H1 (cell line): ENCODE measurements around the gene OPRD1. TPM values are rescaled to one million over a fixed set of nuclear protein-coding genes. Genes with fewer than 3 reads are reported as not detected.
A peak's percentile ranks its signal among the peaks of the same experiment; 100 is the strongest.

Source experiments
- CTCF ChIA-PET: fragments of 300-600 bp; sonication (Branson Sonifier 250); formaldehyde crosslinking; loops from one replicate; lab custom pipeline; 2021; ENCODE audit not compliant: partially characterized antibody; lab: Charles Lee
- POLR2A ChIA-PET: fragments of 300-600 bp; sonication (Branson Sonifier 250); formaldehyde crosslinking; loops from one replicate; lab custom pipeline; 2021; ENCODE audit warnings: inconsistent platforms; ENCODE audit not compliant: partially characterized antibody; lab: Charles Lee
- DNase-seq, 2 experiments: peaks; one replicate each; pipeline versions ENCODE4 v3.0.0 to v3.0.0-alpha.2; 2010 to 2022; ENCODE audit warnings: low spot score in 2 of 2, low read depth in 1 of 2, mixed read lengths in 1 of 2
- FAIRE-seq: peaks from 2 replicates; lab custom pipeline; 2011; peaks lifted over from hg19 to GRCh38; lab: Jason Lieb, UNC
- H2AFZ ChIP-seq: 2 replicates; pipeline ENCODE4 v1.8.1; 2012; ENCODE audit warnings: low read length, inconsistent platforms
- H2AK5ac ChIP-seq: 2 replicates; pipeline ENCODE4 v1.6.1; 2013; ENCODE audit warnings: low read depth, low read length
- H2BK120ac ChIP-seq: replicated peaks from 2 replicates; pipeline ENCODE3; 2013; ENCODE audit warnings: low read depth, low read length, inconsistent platforms
- H2BK12ac ChIP-seq: 2 replicates; pipeline ENCODE4 v1.6.1; 2013; ENCODE audit warnings: low read depth, low read length
- H2BK15ac ChIP-seq: 2 replicates; pipeline ENCODE4 v1.6.1; 2013; ENCODE audit warnings: low read length
- H2BK20ac ChIP-seq: 2 replicates; pipeline ENCODE4 v1.6.1; 2013; ENCODE audit warnings: low read length
- H2BK5ac ChIP-seq: 2 replicates; pipeline ENCODE4 v1.6.1; 2013; ENCODE audit warnings: low read depth, low read length
- H3K14ac ChIP-seq: 2 replicates; pipeline ENCODE4 v1.6.1; 2013; ENCODE audit warnings: inconsistent platforms; ENCODE audit not compliant: insufficient read length
- H3K18ac ChIP-seq: 2 replicates; pipeline ENCODE4 v1.6.1; 2013; ENCODE audit warnings: low read length; ENCODE audit errors: extremely low read depth
- H3K23ac ChIP-seq: 2 replicates; pipeline ENCODE4 v1.6.1; 2013; ENCODE audit warnings: inconsistent platforms; ENCODE audit not compliant: insufficient read length
- H3K23me2 ChIP-seq: 2 replicates; pipeline ENCODE4 v1.6.1; 2013; ENCODE audit warnings: low read depth, low read length
- H3K27ac ChIP-seq: 2 replicates; pipeline ENCODE4 v1.6.1; 2011; ENCODE audit warnings: low read depth, low read length, inconsistent platforms
- H3K27me3 ChIP-seq, 4 experiments: replicated peaks in 1 of 4; 1 replicate in 1 of 4; 2 replicates in 3 of 4; pipeline versions ENCODE4 v1.6.1 to v1.8.1; 2011 to 2013; ENCODE audit warnings: low read length in 3 of 4, mild to moderate bottlenecking in 3 of 4, inconsistent platforms in 2 of 4, mixed read lengths in 2 of 4, moderate library complexity in 1 of 4; ENCODE audit not compliant: control insufficient read depth in 3 of 4, insufficient read depth in 3 of 4; ENCODE audit errors: extremely low read depth in 1 of 4
- H3K36me3 ChIP-seq, 4 experiments: 2 replicates each; pipeline versions ENCODE4 v1.6.1 to v1.8.1; 2011 to 2013; ENCODE audit warnings: mild to moderate bottlenecking in 4 of 4, low read length in 3 of 4, moderate library complexity in 2 of 4, control low read depth in 1 of 4, inconsistent platforms in 1 of 4; ENCODE audit not compliant: insufficient read depth in 4 of 4, control insufficient read depth in 2 of 4
- H3K4ac ChIP-seq: replicated peaks from 2 replicates; pipeline ENCODE3; 2013; ENCODE audit warnings: low read length, low read depth, mixed read lengths, inconsistent platforms; ENCODE audit not compliant: insufficient read length
- H3K4me1 ChIP-seq, 4 experiments: replicated peaks in 1 of 4; 1 replicate in 1 of 4; 2 replicates in 3 of 4; pipeline versions ENCODE4 v1.6.1 to v1.8.1; 2011 to 2013; ENCODE audit warnings: low read length in 3 of 4, inconsistent platforms in 2 of 4, mixed read lengths in 1 of 4; ENCODE audit not compliant: insufficient read depth in 4 of 4, control insufficient read depth in 3 of 4
- H3K4me2 ChIP-seq, 2 experiments: 2 replicates each; pipeline versions ENCODE4 v1.6.1 to v1.8.1; 2011 to 2013; ENCODE audit warnings: low read depth in 2 of 2, low read length in 2 of 2, control low read depth in 1 of 2, inconsistent platforms in 1 of 2, mild to moderate bottlenecking in 1 of 2; ENCODE audit not compliant: insufficient read depth in 1 of 2
- H3K4me3 ChIP-seq, 4 experiments: fragments of 200-600, 300-600 bp in 1 of 4; sonication (generic), shearing (Covaris generic), sonication (Bioruptor Twin) in 1 of 4; 2 replicates each; pipeline versions ENCODE4 v1.5.1 to v1.8.1; 2011 to 2016; ENCODE audit warnings: low read length in 4 of 4, low read depth in 3 of 4, control low read depth in 2 of 4, inconsistent platforms in 2 of 4, mild to moderate bottlenecking in 2 of 4, mixed read lengths in 1 of 4, moderate library complexity in 1 of 4; ENCODE audit not compliant: insufficient read depth in 2 of 4; ENCODE audit errors: extremely low read depth in 1 of 4
- H3K56ac ChIP-seq: replicated peaks from 2 replicates; pipeline ENCODE3; 2013; ENCODE audit warnings: low read depth, mild to moderate bottlenecking, mixed read lengths, low read length, inconsistent platforms; ENCODE audit not compliant: insufficient read length
- H3K79me1 ChIP-seq: 2 replicates; pipeline ENCODE4 v1.6.1; 2013; ENCODE audit warnings: low read depth, low read length, control low read depth
- H3K79me2 ChIP-seq, 2 experiments: 2 replicates each; pipeline versions ENCODE4 v1.6.1 to v1.8.1; 2012 to 2013; ENCODE audit warnings: low read length in 2 of 2, mild to moderate bottlenecking in 2 of 2, inconsistent platforms in 1 of 2; ENCODE audit not compliant: insufficient read depth in 2 of 2, control insufficient read depth in 1 of 2
- H3K9ac ChIP-seq, 4 experiments: replicated peaks in 1 of 4; 1 replicate in 1 of 4; 2 replicates in 3 of 4; pipeline versions ENCODE4 v1.6.1 to v1.8.1; 2011 to 2013; ENCODE audit warnings: low read depth in 3 of 4, low read length in 3 of 4, control low read depth in 2 of 4, mild to moderate bottlenecking in 2 of 4, moderate library complexity in 2 of 4, inconsistent platforms in 1 of 4; ENCODE audit errors: extremely low read depth in 1 of 4
- H3K9me3 ChIP-seq, 2 experiments: 2 replicates each; pipeline versions ENCODE4 v1.6.1 to v1.8.1; 2012 to 2013; ENCODE audit warnings: mild to moderate bottlenecking in 2 of 2, moderate library complexity in 2 of 2, control low read depth in 1 of 2, inconsistent platforms in 1 of 2, low read depth in 1 of 2, low read length in 1 of 2, mixed read lengths in 1 of 2; ENCODE audit not compliant: insufficient read depth in 2 of 2
- H4K20me1 ChIP-seq, 2 experiments: replicated peaks in 1 of 2; 2 replicates each; pipeline versions ENCODE3 to v1.8.1; 2011 to 2013; ENCODE audit warnings: inconsistent platforms in 2 of 2, low read length in 2 of 2, mild to moderate bottlenecking in 1 of 2; ENCODE audit not compliant: insufficient read depth in 2 of 2, control insufficient read depth in 1 of 2
- H4K5ac ChIP-seq: 2 replicates; pipeline ENCODE4 v1.6.1; 2013; ENCODE audit warnings: low read length, low read depth, mixed read lengths, inconsistent platforms; ENCODE audit not compliant: insufficient read length
- H4K8ac ChIP-seq: 2 replicates; pipeline ENCODE4 v1.8.0; 2013; ENCODE audit warnings: mild to moderate bottlenecking, moderate library complexity, low read length, inconsistent platforms; ENCODE audit not compliant: insufficient read depth; ENCODE audit errors: extremely low read depth
- H4K91ac ChIP-seq: replicated peaks from 2 replicates; pipeline ENCODE3; 2013; ENCODE audit warnings: low read length, mixed read lengths, inconsistent platforms; ENCODE audit not compliant: insufficient read length
- EZH2 ChIP-seq: fragments of 200-600 bp; sonication (generic); IDR thresholded peaks from 2 replicates; pipeline ENCODE4 v1.7.1; 2012; ENCODE audit warnings: low read depth, mild to moderate bottlenecking, moderate library complexity, low read length, inconsistent platforms; ENCODE audit not compliant: severe bottlenecking
- GTF2F1 ChIP-seq: IDR thresholded peaks from 2 replicates; pipeline ENCODE4 v1.6.1; 2012; ENCODE audit warnings: low read depth, low read length, improper control_type of control experiment, borderline replicate concordance
- KDM5A ChIP-seq: fragments of 200-600 bp; IDR thresholded peaks from 2 replicates; pipeline ENCODE4 v1.7.1; 2012; ENCODE audit warnings: mild to moderate bottlenecking, low read length, inconsistent platforms, mixed read lengths
- MAFK ChIP-seq: IDR thresholded peaks from 2 replicates; pipeline ENCODE4 v1.6.1; 2012; ENCODE audit warnings: low read depth, mild to moderate bottlenecking, improper control_type of control experiment, low read length
- NRF1 ChIP-seq: IDR thresholded peaks from 2 replicates; pipeline ENCODE4 v1.6.1; 2011; ENCODE audit warnings: mild to moderate bottlenecking, low read depth, low read length, improper control_type of control experiment
- POLR2A ChIP-seq, 2 experiments: IDR thresholded peaks; 1 replicate in 1 of 2; 2 replicates in 1 of 2; pipeline ENCODE4 v1.6.1; 2011; ENCODE audit warnings: low read depth in 2 of 2, low read length in 2 of 2, mild to moderate bottlenecking in 2 of 2; ENCODE audit errors: control extremely low read depth in 1 of 2
- SIN3A ChIP-seq, 2 experiments: IDR thresholded peaks in 1 of 2; conservative IDR thresholded peaks in 1 of 2; 2 replicates each; pipeline ENCODE4 v1.6.1; 2011 to 2012; ENCODE audit warnings: low read length in 2 of 2, improper control_type of control experiment in 1 of 2, low read depth in 1 of 2, mild to moderate bottlenecking in 1 of 2
- SIRT6 ChIP-seq: IDR thresholded peaks from one replicate; pipeline ENCODE4 v1.7.1; 2012; ENCODE audit warnings: low read length, inconsistent platforms
- SP1 ChIP-seq: IDR thresholded peaks from 2 replicates; pipeline ENCODE4 v1.6.1; 2011; ENCODE audit warnings: low read depth, low read length
- SP2 ChIP-seq: IDR thresholded peaks from 2 replicates; pipeline ENCODE4 v1.6.1; 2012; ENCODE audit warnings: mild to moderate bottlenecking, low read length, inconsistent platforms
- YY1 ChIP-seq: IDR thresholded peaks from 2 replicates; pipeline ENCODE4 v1.6.1; 2011; ENCODE audit warnings: low read depth, mild to moderate bottlenecking, low read length
- WGBS, 2 experiments: shearing (Covaris generic) in 1 of 2; methylation state at CpG; one replicate each; pipeline versions ENCODE4 v1.1.6 to v1.1.7; 2013 to 2015; ENCODE audit warnings: low lambda C conversion rate in 2 of 2, mixed read lengths in 2 of 2, inconsistent platforms in 1 of 2, low coverage in 1 of 2, missing lambda C conversion rate in 1 of 2; ENCODE audit not compliant: insufficient replicate concordance in 2 of 2, insufficient coverage in 1 of 2, insufficient read length in 1 of 2; ENCODE audit errors: extremely low coverage in 1 of 2, missing lambda C conversion rate in 1 of 2; 5-methylcytosine and 5-hydroxymethylcytosine counted together
- polyA plus RNA-seq, 7 experiments: library from polyadenylated mRNA; depleted of rRNA in 3 of 7; stranded (reverse) in 5 of 7; unstranded in 2 of 7; fragments of >200 nt in 5 of 7; fragments of 200-250 nt in 2 of 7; gene quantifications; 1 replicate in 5 of 7; 2 replicates in 1 of 7; 4 replicates in 1 of 7; pipeline versions ENCODE4 v1.2.1 to v1.2.3, GENCODE V29; 2011 to 2013; ENCODE audit warnings: missing spikeins in 2 of 7, mixed read lengths in 2 of 7
- total RNA-seq: library from RNA; stranded (reverse); fragmentation: NEBNext Ultra II Directional; extraction: Animal tissue kit (Norgen Biotek cat#: 25700); gene quantifications from 2 replicates; pipeline ENCODE4 v1.2.1, GENCODE V29; 2021
- TF ChIP-seq, protein P1 (sequence below): IDR thresholded peaks from 2 replicates; pipeline ENCODE4 v1.6.1; 2011; ENCODE audit warnings: low read length, improper control_type of control experiment

OPRD1 gene
- total and polyA plus RNA-seq, 2 of the 8 experiments (the other 6 are each of a cell fraction or from before 2014, with no cell fraction given) = 2.6 to 3.7 TPM

DNA sequence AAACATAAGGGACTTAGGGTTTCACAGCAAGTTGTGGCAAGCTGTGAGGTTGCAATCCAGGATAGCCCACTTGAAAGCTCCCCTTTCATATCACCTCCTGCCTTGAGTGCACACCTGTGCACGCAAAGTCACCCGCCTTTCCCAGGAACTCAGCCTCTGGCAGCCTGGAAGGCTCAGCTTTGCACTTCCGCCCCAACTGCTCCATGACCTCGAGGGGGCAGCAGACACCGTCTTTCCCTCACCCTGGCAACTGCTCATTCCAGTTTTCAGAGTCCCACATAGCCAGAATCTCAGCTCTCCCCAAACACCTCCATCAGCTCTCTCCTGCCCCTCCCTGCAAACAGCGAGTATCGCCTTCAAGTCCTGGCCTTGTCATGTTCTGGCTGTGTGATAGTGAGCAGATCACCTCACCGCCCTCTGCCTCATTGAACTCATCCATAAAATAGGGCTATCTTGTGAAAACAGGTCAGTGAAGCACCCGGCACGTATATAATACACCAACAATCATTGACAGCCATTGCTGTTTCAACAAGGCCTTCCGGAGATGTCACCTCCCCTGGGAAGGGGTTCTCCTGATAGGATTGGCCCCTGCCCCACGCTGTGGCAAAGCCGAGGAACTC is 70.1 kb downstream of the OPRD1 start:
- Histone ChIP-seq H2BK12ac (peak overlapping the region; percentile 60; the same call in 1 of the 2 replicates), H2BK120ac (no peak overlapping the region), H2AK5ac (no peak overlapping the region), H3K9ac (no peak overlapping the region), H3K23me2 (peaks cover 7% of the 10 kb centered on the region; the same call in 1 of the 2 replicates), H3K36me3 (no peaks in the 10 kb centered on the region), H2BK5ac (no peak overlapping the region), H3K79me2 (no peaks in the 10 kb centered on the region), H2AFZ (peak overlapping the region; percentile 97), H3K4ac (no peak overlapping the region), H4K8ac (no peak overlapping the region), H4K20me1 (no peaks in the 10 kb centered on the region), H2BK15ac (no peak overlapping the region), H4K5ac (no peak overlapping the region), H3K79me1 (no peaks in the 10 kb centered on the region), H3K18ac (peak overlapping the region; percentile 28; the same call in 1 of the 2 replicates), H3K14ac (no peak overlapping the region), H4K91ac (no peak overlapping the region), H3K4me3 (no peak overlapping the region), H3K27ac (no peak overlapping the region), H3K56ac (no peak overlapping the region), H2BK20ac (no peak overlapping the region), H3K4me2 (peak overlapping the region in 1 of 2 experiments; percentile 19; a peak in 1 of 4 replicates), H3K27me3 (peaks cover 0 to 3% (median 0%) of the 10 kb centered on the region in 4 experiments; a peak in 2 of 7 replicates), H3K4me1 (peaks cover 18 to 27% (median 22%) of the 10 kb centered on the region in 4 experiments), H3K9me3 (no peaks in the 10 kb centered on the region), H3K23ac (no peak overlapping the region)
- CTCF ChIA-PET = interaction anchor here (0.5 to 10.9 kb wide), 54 partner anchors 9 to 528 kb away, joined by 3 to 207 read pairs (median 4); partner anchors contain the start of gene SRSF4
- DNase-seq (peak; percentile 92 to 93), FAIRE-seq (peak; percentile 94)
- WGBS, 2 experiments = 40% methylated on average over 11 of the region's 13 CpGs; no CpG with 5 or more reads in 1 of the 2 experiments
- POLR2A ChIA-PET = interaction anchor here (0.6 to 1.0 kb wide), 6 partner anchors 134 to 309 kb away, joined by 3 to 4 read pairs (median 3); no protein-coding TSS in a partner anchor
- TF ChIP-seq NRF1 (no peak), KDM5A (no peak), EZH2 (no peak), SP1 (no peak), SP2 (no peak), GTF2F1 (no peak), POLR2A (IDR thresholded peaks at IDR 0.05; ENCODE audit: control extremely low read depth in 1 of 2, low read depth in 2 of 2, low read length in 2 of 2) (no peak), MAFK (no peak), SIN3A (conservative IDR thresholded peaks at IDR 0.05 in 1 of 2, IDR thresholded peaks at IDR 0.05 in 1 of 2; ENCODE audit: low read depth in 1 of 2, low read length in 2 of 2) (peak in 1 of 2 experiments; percentile 75; a peak in 1 of 4 replicates), YY1 (peak; percentile 60; the same call in 1 of the 2 replicates), SIRT6 (no peak)
- TF ChIP-seq, protein P1, sequence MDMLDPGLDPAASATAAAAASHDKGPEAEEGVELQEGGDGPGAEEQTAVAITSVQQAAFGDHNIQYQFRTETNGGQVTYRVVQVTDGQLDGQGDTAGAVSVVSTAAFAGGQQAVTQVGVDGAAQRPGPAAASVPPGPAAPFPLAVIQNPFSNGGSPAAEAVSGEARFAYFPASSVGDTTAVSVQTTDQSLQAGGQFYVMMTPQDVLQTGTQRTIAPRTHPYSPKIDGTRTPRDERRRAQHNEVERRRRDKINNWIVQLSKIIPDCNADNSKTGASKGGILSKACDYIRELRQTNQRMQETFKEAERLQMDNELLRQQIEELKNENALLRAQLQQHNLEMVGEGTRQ = no peak
